GM13976 (cell line): ENCODE results near the gene FAM118B.

ENCODE experiments used
- DNase-seq: peaks from one replicate; pipeline ENCODE4 v3.0.0; 2012; ENCODE audit warnings: low spot score
- in situ Hi-C: fragments of 300-500 bp; cut with MboI; formaldehyde crosslinking; loops from one replicate; pipeline ENCODE4 v1.12.0; 2022; ENCODE audit warnings: low sequenced_read_pairs, mixed read lengths, inconsistent platforms; ENCODE audit not compliant: unreplicated experiment
- TF ChIP-seq, protein P1 (sequence below): IDR thresholded peaks from 2 replicates; pipeline ENCODE4 v1.5.1; 2012; ENCODE audit warnings: borderline replicate concordance, mild to moderate bottlenecking; ENCODE audit not compliant: insufficient read depth; ENCODE audit errors: extremely low read depth, missing control alignments, control extremely low read depth

FAM118B gene

DNA sequence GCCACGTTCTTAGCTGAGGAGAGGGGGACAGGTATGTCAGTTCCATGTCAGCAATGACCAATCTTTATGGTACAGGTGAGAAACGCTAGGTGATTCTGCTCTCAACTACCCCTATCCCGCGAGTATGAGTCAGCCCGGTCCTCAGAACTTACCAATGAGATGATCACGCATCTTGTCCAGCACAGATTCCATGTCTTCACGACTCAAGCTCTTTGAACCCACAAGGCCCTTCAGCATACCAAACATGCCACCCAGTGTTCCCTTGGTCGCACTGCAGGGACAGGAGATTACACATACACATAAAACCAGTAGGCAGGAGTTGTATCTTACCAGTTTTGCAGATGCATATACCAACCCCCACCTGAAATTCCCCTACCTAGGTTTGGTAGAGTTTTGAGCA, 54.2 kb downstream of the FAM118B start:
- TF ChIP-seq, protein P1, sequence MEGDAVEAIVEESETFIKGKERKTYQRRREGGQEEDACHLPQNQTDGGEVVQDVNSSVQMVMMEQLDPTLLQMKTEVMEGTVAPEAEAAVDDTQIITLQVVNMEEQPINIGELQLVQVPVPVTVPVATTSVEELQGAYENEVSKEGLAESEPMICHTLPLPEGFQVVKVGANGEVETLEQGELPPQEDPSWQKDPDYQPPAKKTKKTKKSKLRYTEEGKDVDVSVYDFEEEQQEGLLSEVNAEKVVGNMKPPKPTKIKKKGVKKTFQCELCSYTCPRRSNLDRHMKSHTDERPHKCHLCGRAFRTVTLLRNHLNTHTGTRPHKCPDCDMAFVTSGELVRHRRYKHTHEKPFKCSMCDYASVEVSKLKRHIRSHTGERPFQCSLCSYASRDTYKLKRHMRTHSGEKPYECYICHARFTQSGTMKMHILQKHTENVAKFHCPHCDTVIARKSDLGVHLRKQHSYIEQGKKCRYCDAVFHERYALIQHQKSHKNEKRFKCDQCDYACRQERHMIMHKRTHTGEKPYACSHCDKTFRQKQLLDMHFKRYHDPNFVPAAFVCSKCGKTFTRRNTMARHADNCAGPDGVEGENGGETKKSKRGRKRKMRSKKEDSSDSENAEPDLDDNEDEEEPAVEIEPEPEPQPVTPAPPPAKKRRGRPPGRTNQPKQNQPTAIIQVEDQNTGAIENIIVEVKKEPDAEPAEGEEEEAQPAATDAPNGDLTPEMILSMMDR = no peak
- DNase-seq = no peak
- in situ Hi-C loops = no loop called here

DNA sequence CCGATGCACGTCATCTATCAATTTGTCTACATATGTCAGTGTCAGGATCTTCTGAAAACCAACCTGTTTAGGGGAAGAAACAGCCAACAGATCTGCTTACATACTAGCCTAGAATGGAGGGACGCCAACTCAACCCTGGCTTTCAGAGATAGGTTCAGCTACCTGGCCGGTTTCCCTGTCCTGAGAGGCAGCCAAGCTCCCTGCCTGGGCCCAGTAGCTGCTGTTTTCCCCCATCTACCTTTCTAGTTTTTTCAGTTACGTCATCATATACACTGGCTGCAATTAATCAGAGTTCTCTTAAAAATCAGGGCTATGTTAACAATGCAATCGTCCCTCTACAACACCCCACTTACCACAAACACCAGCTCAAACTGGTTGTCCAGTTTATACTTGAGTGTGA, 56.1 kb downstream of the FAM118B start:
- in situ Hi-C loops = no loop called here
- DNase-seq = no peak
- TF ChIP-seq, protein P1 = no peak

DNA sequence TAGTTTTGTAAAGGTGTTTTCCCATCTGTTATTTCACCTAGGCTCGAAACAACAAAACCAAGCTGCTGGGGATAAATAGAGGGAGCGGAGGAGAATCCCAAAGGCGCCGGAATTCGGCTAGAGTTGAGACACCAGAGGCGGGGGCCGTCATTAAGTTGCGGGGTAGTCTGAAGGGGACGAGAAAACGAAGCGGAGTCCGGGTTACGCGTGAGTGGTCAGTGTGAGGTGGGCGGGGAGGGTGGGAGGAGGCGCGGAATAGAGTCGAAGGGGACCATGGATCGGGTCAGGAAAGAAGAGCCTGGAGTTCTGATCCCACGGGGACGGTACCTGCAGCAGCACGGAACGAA, 56.8 kb downstream of the FAM118B start:
- DNase-seq = no peak
- TF ChIP-seq, protein P1 = no peak
- in situ Hi-C loops = no loop called here

DNA sequence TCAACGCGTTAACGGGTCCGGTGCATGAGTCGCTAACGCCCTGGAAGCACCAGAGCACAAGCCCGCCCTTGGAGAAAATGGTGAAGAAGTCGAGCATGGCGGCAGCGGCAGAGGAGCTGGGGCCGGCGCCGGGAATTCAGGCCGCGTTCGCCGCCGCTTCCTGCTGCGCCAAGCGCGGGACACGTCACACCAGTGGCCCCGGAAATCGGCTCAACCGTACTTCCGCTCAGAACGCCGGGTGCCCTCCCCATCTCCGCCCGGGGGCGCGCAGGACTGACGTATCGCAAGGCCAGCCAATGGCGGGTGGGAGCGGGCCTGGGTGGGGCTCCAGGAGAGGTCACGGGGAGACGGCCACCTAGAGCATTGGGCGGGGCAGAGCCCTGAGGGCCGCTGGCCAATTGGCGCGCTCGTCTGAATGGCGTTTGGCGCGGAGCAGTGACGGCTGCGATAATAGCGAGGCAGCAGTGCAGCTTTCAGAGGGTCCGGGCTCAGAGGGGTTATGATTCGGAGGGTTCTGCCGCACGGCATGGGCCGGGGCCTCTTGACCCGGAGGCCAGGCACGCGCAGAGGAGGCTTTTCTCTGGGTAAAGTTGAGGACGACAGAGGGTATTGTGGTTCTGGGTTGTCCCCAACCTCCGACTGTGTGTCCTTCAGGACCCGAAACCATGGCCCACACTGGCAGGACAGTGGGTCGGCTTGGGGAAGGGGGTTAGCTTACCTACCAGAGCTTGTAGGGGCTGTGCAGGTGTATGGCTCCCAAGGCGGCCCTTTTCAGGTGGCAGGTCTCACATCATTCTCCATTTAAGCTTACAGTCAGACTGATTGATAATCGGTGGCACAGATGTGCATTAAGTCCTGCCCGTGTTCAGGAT, 57.4 kb downstream of the FAM118B start, which contains the start of the genes FOXRED1 and SRPRA:
Gene FOXRED1, plus strand, starts transcription at position 447 of the 872 bp plus-strand sequence. Its CDS starts 53 bp downstream, at position 500.
Gene SRPRA, minus strand, starts transcription at position 188 of the 872 bp plus-strand sequence. Its CDS starts 91 bp downstream, at position 97.
- TF ChIP-seq, protein P1 = no peak
- in situ Hi-C loops = no loop called here
- DNase-seq = peak; percentile 100

DNA sequence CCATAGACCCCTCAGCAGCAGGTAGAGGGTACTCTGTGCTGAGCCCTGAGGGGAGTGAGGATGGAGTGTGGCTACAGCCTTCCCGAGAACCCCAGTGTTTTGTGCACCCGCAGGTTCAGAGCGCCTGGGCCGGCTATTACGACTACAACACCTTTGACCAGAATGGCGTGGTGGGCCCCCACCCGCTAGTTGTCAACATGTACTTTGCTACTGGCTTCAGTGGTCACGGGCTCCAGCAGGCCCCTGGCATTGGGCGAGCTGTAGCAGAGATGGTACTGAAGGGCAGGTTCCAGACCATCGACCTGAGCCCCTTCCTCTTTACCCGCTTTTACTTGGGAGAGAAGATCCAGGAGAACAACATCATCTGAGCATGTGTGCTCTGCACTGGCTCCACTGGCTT, 65.7 kb downstream of the FAM118B start:
- TF ChIP-seq, protein P1 = no peak
- in situ Hi-C loops = no loop called here
- no peak for DNase-seq

DNA sequence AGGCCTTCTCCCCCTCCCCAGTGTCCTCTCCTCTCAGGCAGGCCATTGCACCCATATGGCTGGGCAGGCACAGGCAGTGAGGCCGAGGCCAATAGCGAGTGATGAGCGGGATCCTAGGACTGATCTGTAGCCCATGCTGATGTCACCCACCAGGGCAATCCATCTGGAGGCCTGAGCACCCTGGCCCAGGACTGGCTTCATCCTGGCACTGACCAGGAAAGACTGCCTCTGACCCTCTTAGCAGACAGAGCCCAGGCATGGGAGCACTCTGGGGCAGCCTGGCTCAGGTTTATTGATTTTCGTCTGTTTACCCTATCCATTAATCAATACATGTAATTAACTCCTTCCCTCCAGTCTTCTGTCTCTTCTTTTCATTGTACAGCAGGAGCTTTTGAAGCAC, 66.2 kb downstream of the FAM118B start:
- in situ Hi-C loops = no loop called here
- TF ChIP-seq, protein P1 = no peak
- no peak for DNase-seq
